ENCODE data around the gene PPP3CA.

DNA sequence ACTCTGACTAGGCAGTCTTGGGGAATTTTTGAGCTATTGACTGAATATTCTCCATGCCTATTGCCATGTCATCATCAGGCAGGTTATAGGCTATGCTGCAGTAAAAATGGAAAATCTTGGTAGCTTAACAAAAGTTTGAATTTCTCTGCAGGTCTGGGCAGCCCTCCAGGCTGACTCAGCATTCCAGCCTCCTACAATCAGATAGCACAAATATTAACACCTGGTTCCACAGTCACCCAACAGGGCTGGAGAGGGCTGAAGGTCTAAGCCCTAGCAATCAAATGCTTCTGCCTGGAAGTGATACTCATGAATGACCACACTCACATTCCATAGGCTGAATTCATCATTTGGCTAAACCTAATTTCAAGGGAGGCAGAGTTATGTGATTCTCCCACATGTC is 9.6 kb upstream of the PPP3CA start:
- TF ChIP-seq, protein P1, sequence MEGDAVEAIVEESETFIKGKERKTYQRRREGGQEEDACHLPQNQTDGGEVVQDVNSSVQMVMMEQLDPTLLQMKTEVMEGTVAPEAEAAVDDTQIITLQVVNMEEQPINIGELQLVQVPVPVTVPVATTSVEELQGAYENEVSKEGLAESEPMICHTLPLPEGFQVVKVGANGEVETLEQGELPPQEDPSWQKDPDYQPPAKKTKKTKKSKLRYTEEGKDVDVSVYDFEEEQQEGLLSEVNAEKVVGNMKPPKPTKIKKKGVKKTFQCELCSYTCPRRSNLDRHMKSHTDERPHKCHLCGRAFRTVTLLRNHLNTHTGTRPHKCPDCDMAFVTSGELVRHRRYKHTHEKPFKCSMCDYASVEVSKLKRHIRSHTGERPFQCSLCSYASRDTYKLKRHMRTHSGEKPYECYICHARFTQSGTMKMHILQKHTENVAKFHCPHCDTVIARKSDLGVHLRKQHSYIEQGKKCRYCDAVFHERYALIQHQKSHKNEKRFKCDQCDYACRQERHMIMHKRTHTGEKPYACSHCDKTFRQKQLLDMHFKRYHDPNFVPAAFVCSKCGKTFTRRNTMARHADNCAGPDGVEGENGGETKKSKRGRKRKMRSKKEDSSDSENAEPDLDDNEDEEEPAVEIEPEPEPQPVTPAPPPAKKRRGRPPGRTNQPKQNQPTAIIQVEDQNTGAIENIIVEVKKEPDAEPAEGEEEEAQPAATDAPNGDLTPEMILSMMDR (conservative IDR thresholded peaks at IDR 0.05), result no peak
- no peak for TF ChIP-seq EZH2 (IDR thresholded peaks at IDR 0.05; ENCODE audit: low read depth)
